ENCODE data around the gene BCL11A. TPM values are rescaled to one million over a fixed set of nuclear protein-coding genes. Genes with fewer than 3 reads are reported as not detected.

The BCL11A gene
- total and polyA plus RNA-seq, 5 donors from 2014 or later = 0.17 to 2.0 (median 0.30) TPM; not detected in 1

DNA sequence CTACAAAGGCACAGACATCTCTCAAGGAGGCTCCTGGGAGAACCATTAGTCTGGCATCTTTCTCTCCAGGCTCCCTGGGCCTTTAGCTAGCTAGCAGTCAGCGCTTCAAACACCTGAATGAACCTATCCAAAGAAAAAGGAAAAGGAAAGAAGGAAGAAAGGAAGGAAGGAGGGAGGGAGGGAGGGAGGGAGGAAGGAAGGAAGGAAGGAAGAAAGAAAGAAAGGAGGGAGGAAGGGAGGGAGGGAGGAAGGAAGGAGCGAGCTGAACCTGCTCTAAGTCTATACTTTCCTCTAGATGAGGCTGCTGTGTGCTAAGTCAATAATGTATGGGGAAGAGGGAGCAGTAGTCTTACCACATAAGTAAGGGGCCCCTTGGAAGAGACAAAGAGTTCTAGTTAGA is 5.1 kb upstream of the BCL11A start:
- Mint-ChIP-seq H3K36me3 (no peaks in the 10 kb centered on the region), H3K27ac (no peak overlapping the region), H3K4me3 (no peak overlapping the region), H3K27me3 (peaks cover 72% of the 10 kb centered on the region), H3K9me3 (peaks cover 0 to 5% (median 1%) of the 10 kb centered on the region in 7 donors), H3K4me1 (peaks cover 5 to 29% (median 18%) of the 10 kb centered on the region in 4 donors)
- Histone ChIP-seq H3K36me3 (ENCODE audit: control insufficient read depth, insufficient read depth, low read length) (no peaks in the 10 kb centered on the region), H3K4me3 (ENCODE audit: low read depth, low read length) (no peak overlapping the region), H3K27me3 (ENCODE audit: control insufficient read depth, insufficient read depth, low read length) (peaks cover 46% of the 10 kb centered on the region), H3K4me1 (ENCODE audit: control insufficient read depth, insufficient read depth, low read length, poor library complexity, severe bottlenecking) (peaks cover 41% of the 10 kb centered on the region), H3K9me3 (ENCODE audit: control insufficient read depth in 2 of 2, low read length in 2 of 2) (no peaks in the 10 kb centered on the region), H3K27ac (ENCODE audit: insufficient read depth, low read length, poor library complexity, severe bottlenecking) (no peak overlapping the region)
- no peak for DNase-seq
- no peak for ATAC-seq (ENCODE audit: low read depth in 2 of 2)

DNA sequence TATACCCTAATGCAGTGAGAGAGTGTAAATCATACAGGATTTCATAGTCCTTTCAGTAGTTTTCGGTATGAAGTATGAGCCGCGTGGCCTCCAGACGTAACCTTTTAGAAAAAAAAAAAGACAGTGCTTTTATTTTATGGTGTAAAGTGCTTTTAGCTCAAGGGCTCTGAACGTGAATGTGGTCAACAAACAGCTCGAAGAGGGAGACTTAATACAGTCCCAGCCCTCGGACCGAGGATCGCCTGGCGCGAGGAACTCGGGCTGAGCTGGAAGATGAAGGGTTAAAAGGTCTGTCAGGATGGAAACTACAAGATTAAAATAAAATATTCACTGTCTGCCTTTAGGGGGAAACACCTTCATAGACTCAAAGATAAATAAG is 4.0 kb upstream of the BCL11A start:
- Histone ChIP-seq H3K36me3 (ENCODE audit: control insufficient read depth, insufficient read depth, low read length) (no peaks in the 10 kb centered on the region), H3K4me3 (ENCODE audit: low read depth, low read length) (peak overlapping the region; percentile 52), H3K4me1 (ENCODE audit: control insufficient read depth, insufficient read depth, low read length, poor library complexity, severe bottlenecking) (peaks cover 52% of the 10 kb centered on the region), H3K27me3 (ENCODE audit: control insufficient read depth, insufficient read depth, low read length) (peaks cover 41% of the 10 kb centered on the region), H3K27ac (ENCODE audit: insufficient read depth, low read length, poor library complexity, severe bottlenecking) (no peak overlapping the region), H3K9me3 (ENCODE audit: control insufficient read depth in 2 of 2, low read length in 2 of 2) (no peaks in the 10 kb centered on the region)
- Mint-ChIP-seq H3K27ac (no peak overlapping the region), H3K36me3 (no peaks in the 10 kb centered on the region), H3K4me3 (peak overlapping the region in 2 of 4 donors; percentile 67 to 76), H3K4me1 (peaks cover 5 to 36% (median 18%) of the 10 kb centered on the region in 4 donors), H3K27me3 (peaks cover 65% of the 10 kb centered on the region), H3K9me3 (peaks cover 0 to 5% (median 1%) of the 10 kb centered on the region in 7 donors)
- DNase-seq = no peak
- ATAC-seq (ENCODE audit: low read depth in 2 of 2) = no peak

DNA sequence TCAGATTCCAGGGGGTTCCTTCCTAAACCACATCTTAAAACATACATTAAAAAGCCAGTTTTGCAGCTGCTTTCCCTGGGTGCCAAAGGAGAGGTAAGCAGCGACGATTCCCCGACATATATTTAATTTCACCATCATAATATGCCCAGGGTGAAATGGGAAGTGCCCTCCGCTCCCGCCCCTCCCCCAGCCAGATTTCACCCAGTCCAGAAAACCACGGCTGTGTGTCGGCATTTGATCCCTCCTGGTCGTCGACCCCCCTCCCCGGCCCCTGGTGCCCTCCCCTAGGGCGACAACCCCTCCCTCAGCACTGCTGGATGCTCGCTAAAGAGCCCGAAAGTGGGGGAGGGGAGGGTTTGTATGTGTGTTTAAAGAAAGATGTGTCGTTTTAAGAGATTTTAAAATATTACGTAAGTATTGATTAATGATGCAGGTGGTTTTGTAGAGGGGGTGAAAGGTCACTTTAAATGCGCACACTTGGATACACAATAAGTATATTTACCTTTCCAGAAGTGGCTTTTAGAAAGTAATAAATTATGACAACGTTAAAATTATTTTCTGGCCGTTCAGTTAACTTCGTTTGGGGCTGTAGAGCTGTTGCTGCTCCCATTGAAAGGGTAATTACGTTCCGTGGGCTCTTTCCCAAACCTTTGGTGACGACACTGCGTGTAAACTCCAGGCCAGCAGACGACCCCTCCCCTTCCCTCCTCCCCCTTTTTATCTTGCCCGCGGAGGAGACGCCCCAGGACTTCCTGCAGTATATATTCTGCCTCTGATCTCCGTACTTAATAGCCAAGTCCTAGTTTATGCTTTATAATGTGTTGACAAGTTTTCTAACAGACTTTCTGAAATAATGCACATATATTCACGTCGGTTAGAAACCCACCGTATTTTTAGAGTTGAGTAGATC is 3.4 kb upstream of the BCL11A start:
- no peaks in the 10 kb centered on the region for H3K36me3 Mint-ChIP-seq
- Histone ChIP-seq H3K27me3 (ENCODE audit: control insufficient read depth, insufficient read depth, low read length) (peaks cover 41% of the 10 kb centered on the region), H3K27ac (ENCODE audit: insufficient read depth, low read length, poor library complexity, severe bottlenecking) (no peak overlapping the region), H3K36me3 (ENCODE audit: control insufficient read depth, insufficient read depth, low read length) (no peaks in the 10 kb centered on the region), H3K4me1 (ENCODE audit: control insufficient read depth, insufficient read depth, low read length, poor library complexity, severe bottlenecking) (peaks cover 58% of the 10 kb centered on the region), H3K9me3 (ENCODE audit: control insufficient read depth in 2 of 2, low read length in 2 of 2) (no peaks in the 10 kb centered on the region), H3K4me3 (ENCODE audit: low read depth, low read length) (peak overlapping the region; percentile 52)
- peaks cover 0 to 5% (median 1%) of the 10 kb centered on the region in 7 donors for H3K9me3 Mint-ChIP-seq
- no peak overlapping the region for H3K27ac Mint-ChIP-seq
- no peak for DNase-seq
- H3K27me3 Mint-ChIP-seq = peaks cover 69% of the 10 kb centered on the region
- no peak for ATAC-seq (ENCODE audit: low read depth in 2 of 2)
- H3K4me1 Mint-ChIP-seq = peaks cover 5 to 40% (median 18%) of the 10 kb centered on the region in 4 donors
- H3K4me3 Mint-ChIP-seq = peak overlapping the region; percentile 43 to 76 (median 72)

DNA sequence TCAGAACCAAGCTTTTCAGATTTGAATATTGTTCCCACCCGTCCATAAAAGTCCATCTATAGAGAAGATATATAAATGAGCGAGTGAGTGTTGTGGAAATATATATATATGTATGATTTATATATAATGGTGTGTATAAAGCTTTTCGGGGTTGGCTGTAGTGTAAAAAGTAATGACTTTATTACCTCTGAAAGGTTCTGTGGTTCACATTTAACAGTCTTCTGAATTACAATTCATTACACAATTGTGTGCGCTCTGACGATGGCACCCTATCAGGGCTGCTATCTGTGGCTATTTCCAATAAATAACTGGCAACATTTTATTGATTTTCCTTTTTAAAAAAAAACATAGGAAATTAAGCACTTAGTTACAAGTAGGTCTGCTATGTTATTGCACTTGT is 2.7 kb upstream of the BCL11A start:
- Histone ChIP-seq H3K4me3 (ENCODE audit: low read depth, low read length) (no peak overlapping the region), H3K36me3 (ENCODE audit: control insufficient read depth, insufficient read depth, low read length) (no peaks in the 10 kb centered on the region), H3K27ac (ENCODE audit: insufficient read depth, low read length, poor library complexity, severe bottlenecking) (no peak overlapping the region), H3K27me3 (ENCODE audit: control insufficient read depth, insufficient read depth, low read length) (peaks cover 41% of the 10 kb centered on the region), H3K9me3 (ENCODE audit: control insufficient read depth in 2 of 2, low read length in 2 of 2) (no peaks in the 10 kb centered on the region), H3K4me1 (ENCODE audit: control insufficient read depth, insufficient read depth, low read length, poor library complexity, severe bottlenecking) (peaks cover 63% of the 10 kb centered on the region)
- ATAC-seq (ENCODE audit: low read depth in 2 of 2) = no peak
- peaks cover 69% of the 10 kb centered on the region for H3K27me3 Mint-ChIP-seq
- H3K27ac Mint-ChIP-seq = no peak overlapping the region
- no peak for DNase-seq
- peaks cover 0 to 5% (median 1%) of the 10 kb centered on the region in 7 donors for H3K9me3 Mint-ChIP-seq
- peaks cover 5 to 44% (median 18%) of the 10 kb centered on the region in 4 donors for H3K4me1 Mint-ChIP-seq
- peak overlapping the region; percentile 1 to 89 (median 76) for H3K4me3 Mint-ChIP-seq
- no peaks in the 10 kb centered on the region for H3K36me3 Mint-ChIP-seq

DNA sequence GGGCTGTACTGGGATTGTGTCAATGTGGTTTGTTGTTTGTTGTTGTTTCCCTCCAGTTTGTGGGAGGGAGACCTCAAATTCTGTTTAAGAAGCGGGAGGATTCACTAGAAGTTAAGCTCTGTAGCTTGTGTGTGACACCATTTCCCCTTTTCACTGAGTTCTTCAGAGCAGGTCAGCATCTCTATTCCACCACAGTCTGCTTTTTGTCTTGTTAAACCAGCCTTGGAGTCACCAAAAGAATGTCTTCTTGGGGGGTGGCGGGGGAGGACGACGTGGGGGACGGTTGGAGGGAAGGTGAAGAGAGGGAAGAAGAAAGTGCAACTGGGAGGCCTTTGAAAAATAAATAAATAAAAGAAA is 2.3 kb upstream of the BCL11A start:
- Mint-ChIP-seq H3K27me3 (peaks cover 69% of the 10 kb centered on the region), H3K36me3 (no peaks in the 10 kb centered on the region), H3K27ac (peak overlapping the region in 2 of 3 donors; percentile 26 to 33), H3K4me1 (peaks cover 5 to 47% (median 18%) of the 10 kb centered on the region in 4 donors), H3K9me3 (peaks cover 0 to 5% (median 1%) of the 10 kb centered on the region in 7 donors), H3K4me3 (peak overlapping the region; percentile 76 to 89 (median 86))
- H3K9me3 ChIP-seq (ENCODE audit: control insufficient read depth in 2 of 2, low read length in 2 of 2) = no peaks in the 10 kb centered on the region
- peak in 1 of 2 donors; percentile 32 for ATAC-seq (ENCODE audit: low read depth in 2 of 2)
- H3K4me3 ChIP-seq (ENCODE audit: low read depth, low read length) = peak overlapping the region; percentile 58
- H3K4me1 ChIP-seq (ENCODE audit: control insufficient read depth, insufficient read depth, low read length, poor library complexity, severe bottlenecking) = peaks cover 67% of the 10 kb centered on the region
- H3K36me3 ChIP-seq (ENCODE audit: control insufficient read depth, insufficient read depth, low read length) = no peaks in the 10 kb centered on the region
- no peak overlapping the region for H3K27ac ChIP-seq (ENCODE audit: insufficient read depth, low read length, poor library complexity, severe bottlenecking)
- peaks cover 37% of the 10 kb centered on the region for H3K27me3 ChIP-seq (ENCODE audit: control insufficient read depth, insufficient read depth, low read length)
- no peak for DNase-seq

DNA sequence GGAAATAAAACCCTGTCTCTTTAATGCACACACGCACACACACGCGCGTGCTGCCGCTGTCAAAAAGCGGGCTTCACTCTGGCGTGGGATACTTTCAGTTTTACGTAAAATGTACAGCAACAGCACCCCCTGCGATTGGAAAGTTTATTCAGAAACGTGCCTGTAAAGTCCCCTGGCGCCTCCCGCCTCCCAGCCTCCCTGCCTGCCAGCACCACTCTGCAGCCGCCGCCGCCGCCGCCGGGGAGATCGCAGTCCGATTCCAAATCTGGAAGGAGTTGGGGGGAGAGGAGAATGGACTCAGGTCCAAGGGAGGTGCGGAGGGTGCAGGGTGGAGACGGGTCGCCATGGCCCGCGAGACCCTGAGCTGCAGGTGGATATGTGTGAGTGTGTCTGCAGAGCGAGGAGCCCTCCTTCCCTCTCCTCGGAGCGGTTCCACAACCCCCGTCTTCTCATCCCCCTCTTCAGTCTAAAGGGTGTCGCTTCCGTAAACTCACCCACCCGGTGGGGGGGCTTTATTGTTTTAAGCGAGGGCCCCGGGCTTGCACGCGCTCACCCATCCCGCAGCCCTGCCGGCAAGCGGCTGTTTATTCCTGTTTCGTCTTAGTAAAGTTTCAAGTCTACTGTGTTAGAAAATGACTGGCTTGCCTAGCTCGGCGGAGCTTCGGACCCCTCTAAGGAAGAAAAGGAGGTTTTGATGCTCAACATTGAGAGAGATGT is 1.8 kb upstream of the BCL11A start:
- peaks cover 5 to 51% (median 20%) of the 10 kb centered on the region in 4 donors for H3K4me1 Mint-ChIP-seq
- ATAC-seq (ENCODE audit: low read depth in 2 of 2) = peak; percentile 22 to 43
- H3K27me3 ChIP-seq (ENCODE audit: control insufficient read depth, insufficient read depth, low read length) = peaks cover 32% of the 10 kb centered on the region

DNA sequence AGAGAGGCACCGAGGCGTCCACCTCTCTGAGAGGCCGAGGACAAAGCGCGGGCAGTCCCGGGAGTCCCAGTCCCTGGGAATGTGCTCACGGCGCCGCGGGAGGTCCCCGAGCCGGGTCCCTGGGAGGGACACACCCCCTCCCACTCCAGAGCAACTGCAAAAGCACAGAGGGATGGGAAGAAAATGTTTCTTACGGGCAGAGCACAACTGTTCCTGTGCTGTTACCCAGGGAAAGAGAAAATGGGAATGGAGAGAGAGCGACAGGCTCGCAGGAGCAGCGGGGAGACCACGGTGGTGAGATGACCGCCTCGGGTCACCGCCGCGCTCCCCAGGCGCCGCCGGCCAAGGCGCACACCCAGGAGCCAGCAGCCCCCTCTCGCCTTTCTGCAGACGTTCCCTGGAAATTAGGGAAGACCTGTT is 1.2 kb upstream of the BCL11A start:
- H3K36me3 ChIP-seq (ENCODE audit: control insufficient read depth, insufficient read depth, low read length) = no peaks in the 10 kb centered on the region
- Mint-ChIP-seq H3K4me3 (peak overlapping the region; percentile 76 to 89 (median 86)), H3K9me3 (peaks cover 0 to 10% (median 0%) of the 10 kb centered on the region in 7 donors), H3K36me3 (no peaks in the 10 kb centered on the region), H3K4me1 (peaks cover 5 to 57% (median 22%) of the 10 kb centered on the region in 4 donors), H3K27ac (no peak overlapping the region), H3K27me3 (peaks cover 68% of the 10 kb centered on the region)
- H3K4me3 ChIP-seq (ENCODE audit: low read depth, low read length) = peak overlapping the region; percentile 68
- H3K9me3 ChIP-seq (ENCODE audit: control insufficient read depth in 2 of 2, low read length in 2 of 2) = no peaks in the 10 kb centered on the region
- H3K27me3 ChIP-seq (ENCODE audit: control insufficient read depth, insufficient read depth, low read length) = peaks cover 26% of the 10 kb centered on the region
- peaks cover 78% of the 10 kb centered on the region for H3K4me1 ChIP-seq (ENCODE audit: control insufficient read depth, insufficient read depth, low read length, poor library complexity, severe bottlenecking)
- no peak overlapping the region for H3K27ac ChIP-seq (ENCODE audit: insufficient read depth, low read length, poor library complexity, severe bottlenecking)
- DNase-seq = no peak
- no peak for ATAC-seq (ENCODE audit: low read depth in 2 of 2)

More for the DNA sequence above, 1.8 kb upstream of the BCL11A start:
- Histone ChIP-seq H3K9me3 (ENCODE audit: control insufficient read depth in 2 of 2, low read length in 2 of 2) (no peaks in the 10 kb centered on the region), H3K36me3 (ENCODE audit: control insufficient read depth, insufficient read depth, low read length) (no peaks in the 10 kb centered on the region), H3K4me3 (ENCODE audit: low read depth, low read length) (peak overlapping the region; percentile 68), H3K27ac (ENCODE audit: insufficient read depth, low read length, poor library complexity, severe bottlenecking) (no peak overlapping the region), H3K4me1 (ENCODE audit: control insufficient read depth, insufficient read depth, low read length, poor library complexity, severe bottlenecking) (peaks cover 72% of the 10 kb centered on the region)
- peak overlapping the region in 2 of 3 donors; percentile 26 to 33 for H3K27ac Mint-ChIP-seq
- no peaks in the 10 kb centered on the region for H3K36me3 Mint-ChIP-seq
- peaks cover 0 to 5% (median 0%) of the 10 kb centered on the region in 7 donors for H3K9me3 Mint-ChIP-seq
- peaks cover 68% of the 10 kb centered on the region for H3K27me3 Mint-ChIP-seq
- H3K4me3 Mint-ChIP-seq = peak overlapping the region; percentile 76 to 89 (median 86)
- peak; percentile 11 to 69 (median 53) for DNase-seq

Data from CD4-positive, CD25-positive, alpha-beta regulatory T cell (primary cell).